DOHH2 (cell line): Measurements from ENCODE around the gene F13A1.

Experiments used
- EZH2phosphoT487 ChIP-seq: fragments of 200-600 bp; sonication (generic); IDR thresholded peaks from 2 replicates; pipeline ENCODE4 v1.6.1; 2017; ENCODE audit warnings: borderline replicate concordance, mild to moderate bottlenecking, antibody characterized with exemption, low read length, moderate library complexity, mixed read lengths
- TF ChIP-seq, protein P1 (sequence below): fragments of 200-600 bp; sonication (generic); IDR thresholded peaks from one replicate; pipeline ENCODE4 v1.5.1; 2014; ENCODE audit warnings: antibody characterized with exemption, mild to moderate bottlenecking, low read depth, low read length; ENCODE audit not compliant: poor library complexity, severe bottlenecking

DNA sequence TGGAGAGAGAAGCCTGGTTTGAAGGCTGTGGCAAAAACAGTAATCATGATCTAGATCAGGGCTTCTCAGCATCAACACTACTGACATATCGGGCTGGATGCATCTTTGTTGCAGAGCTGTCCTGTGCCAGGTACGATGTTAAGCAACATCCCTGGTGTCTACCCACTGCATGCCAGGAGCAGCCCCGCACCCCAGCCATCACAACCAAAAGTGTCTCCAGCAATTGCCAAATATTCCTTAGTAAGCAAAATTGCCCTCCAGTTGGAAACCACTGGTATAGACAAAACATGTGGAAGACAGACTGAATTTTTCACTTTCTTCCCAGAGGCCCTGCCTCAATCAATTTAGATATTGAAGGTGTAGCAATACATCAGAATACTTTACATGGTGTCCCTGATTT lies 166.1 kb downstream of the F13A1 start:
- TF ChIP-seq, protein P1, sequence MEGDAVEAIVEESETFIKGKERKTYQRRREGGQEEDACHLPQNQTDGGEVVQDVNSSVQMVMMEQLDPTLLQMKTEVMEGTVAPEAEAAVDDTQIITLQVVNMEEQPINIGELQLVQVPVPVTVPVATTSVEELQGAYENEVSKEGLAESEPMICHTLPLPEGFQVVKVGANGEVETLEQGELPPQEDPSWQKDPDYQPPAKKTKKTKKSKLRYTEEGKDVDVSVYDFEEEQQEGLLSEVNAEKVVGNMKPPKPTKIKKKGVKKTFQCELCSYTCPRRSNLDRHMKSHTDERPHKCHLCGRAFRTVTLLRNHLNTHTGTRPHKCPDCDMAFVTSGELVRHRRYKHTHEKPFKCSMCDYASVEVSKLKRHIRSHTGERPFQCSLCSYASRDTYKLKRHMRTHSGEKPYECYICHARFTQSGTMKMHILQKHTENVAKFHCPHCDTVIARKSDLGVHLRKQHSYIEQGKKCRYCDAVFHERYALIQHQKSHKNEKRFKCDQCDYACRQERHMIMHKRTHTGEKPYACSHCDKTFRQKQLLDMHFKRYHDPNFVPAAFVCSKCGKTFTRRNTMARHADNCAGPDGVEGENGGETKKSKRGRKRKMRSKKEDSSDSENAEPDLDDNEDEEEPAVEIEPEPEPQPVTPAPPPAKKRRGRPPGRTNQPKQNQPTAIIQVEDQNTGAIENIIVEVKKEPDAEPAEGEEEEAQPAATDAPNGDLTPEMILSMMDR, result no peak
- TF ChIP-seq EZH2phosphoT487, result no peak
